GM23338 (cell line): Measurements from ENCODE around the gene SCAPER. TPM values are rescaled to one million over a fixed set of nuclear protein-coding genes. Genes with fewer than 3 reads are reported as not detected.

Experiments used
- ATAC-seq: fragments of 200-7000 bp; cut with Tn5 transposase; 3 replicates; pipeline ENCODE4 v1.9.1; 2020
- DNase-seq: peaks from one replicate; pipeline ENCODE4 v3.0.0-alpha.2; 2015; ENCODE audit warnings: low spot score
- H2AFZ ChIP-seq: fragments of 200-600 bp; sonication (generic); 2 replicates; pipeline ENCODE4 v1.8.0; 2016; ENCODE audit warnings: antibody characterized with exemption, mild to moderate bottlenecking, moderate library complexity
- H3F3A ChIP-seq: fragments of 200-600 bp; sonication (generic); replicated peaks from 2 replicates; pipeline ENCODE4 v1.8.0; 2017; ENCODE audit warnings: antibody characterized with exemption, mixed run types, low read depth
- H3K27ac ChIP-seq: fragments of 200-600 bp; sonication (generic); 2 replicates; pipeline ENCODE4 v1.6.1; 2016; ENCODE audit warnings: low read depth
- H3K27me3 ChIP-seq: fragments of 200-600 bp; sonication (generic); 2 replicates; pipeline ENCODE4 v1.8.0; 2016; ENCODE audit warnings: mild to moderate bottlenecking, mixed run types, moderate library complexity; ENCODE audit not compliant: insufficient read depth
- H3K36me3 ChIP-seq: fragments of 200-600 bp; sonication (generic); 2 replicates; pipeline ENCODE4 v1.8.0; 2016; ENCODE audit warnings: mild to moderate bottlenecking; ENCODE audit not compliant: insufficient read depth
- H3K4me1 ChIP-seq: fragments of 200-600 bp; sonication (generic); 2 replicates; pipeline ENCODE4 v1.8.0; 2016; ENCODE audit warnings: mild to moderate bottlenecking, moderate library complexity; ENCODE audit not compliant: insufficient read depth
- H3K4me2 ChIP-seq: fragments of 200-600 bp; sonication (generic); 2 replicates; pipeline ENCODE4 v1.7.1; 2017; ENCODE audit warnings: mixed run types
- H3K4me3 ChIP-seq: fragments of 200-600 bp; sonication (generic); 2 replicates; pipeline ENCODE4 v1.6.1; 2016; ENCODE audit warnings: mixed run types
- H3K79me2 ChIP-seq: fragments of 200-600 bp; sonication (generic); replicated peaks from 2 replicates; pipeline ENCODE4 v1.8.0; 2017; ENCODE audit warnings: mild to moderate bottlenecking; ENCODE audit not compliant: insufficient read depth
- H3K9me2 ChIP-seq: fragments of 200-600 bp; sonication (generic); 2 replicates; pipeline ENCODE4 v1.8.0; 2017; ENCODE audit not compliant: insufficient read depth
- H4K20me1 ChIP-seq: fragments of 200-600 bp; sonication (generic); replicated peaks from 2 replicates; pipeline ENCODE4 v1.8.0; 2017; ENCODE audit warnings: mild to moderate bottlenecking; ENCODE audit not compliant: insufficient read depth
- H3K27ac Mint-ChIP-seq: 2 replicates; pipeline ENCODE4 v1.8.0; 2020; ENCODE audit warnings: inconsistent platforms, mild to moderate bottlenecking, moderate library complexity, mixed read lengths
- H3K27me3 Mint-ChIP-seq: 3 replicates; pipeline ENCODE4 v1.8.0; 2022; ENCODE audit warnings: low read depth, mild to moderate bottlenecking, moderate library complexity, mixed read lengths, inconsistent platforms; ENCODE audit not compliant: insufficient read depth, poor library complexity
- H3K36me3 Mint-ChIP-seq: 3 replicates; pipeline ENCODE4 v1.8.0; 2021; ENCODE audit warnings: low read depth, mild to moderate bottlenecking, inconsistent platforms, moderate library complexity, mixed read lengths
- H3K4me1 Mint-ChIP-seq: 3 replicates; pipeline ENCODE4 v1.8.0; 2020; ENCODE audit warnings: mild to moderate bottlenecking, inconsistent platforms, mixed read lengths
- H3K4me3 Mint-ChIP-seq: 3 replicates; pipeline ENCODE4 v1.8.0; 2021; ENCODE audit warnings: moderate library complexity, mild to moderate bottlenecking, inconsistent platforms, mixed read lengths
- H3K9me3 Mint-ChIP-seq: 3 replicates; pipeline ENCODE4 v1.8.0; 2020; ENCODE audit warnings: moderate library complexity, mild to moderate bottlenecking, inconsistent platforms, mixed read lengths
- CREB1 ChIP-seq: fragments of 250-450 bp; sonication (Bioruptor Pico); IDR thresholded peaks from 2 replicates; pipeline ENCODE4 v1.5.0; 2020; ENCODE audit warnings: low read depth, mild to moderate bottlenecking, moderate library complexity
- EZH2 ChIP-seq: fragments of 200-600 bp; sonication (generic); IDR thresholded peaks from one replicate; pipeline ENCODE4 v1.8.0; 2017; ENCODE audit warnings: antibody characterized with exemption, mild to moderate bottlenecking, low read depth; ENCODE audit not compliant: unreplicated experiment
- NANOG ChIP-seq: IDR thresholded peaks from 2 replicates; pipeline ENCODE4 v1.6.1; 2016; ENCODE audit warnings: antibody characterized with exemption, borderline replicate concordance
- ZNF462 ChIP-seq: fragments of 250-450 bp; sonication (Bioruptor Pico); IDR thresholded peaks from 2 replicates; pipeline ENCODE4 v1.5.0; 2020; ENCODE audit warnings: mild to moderate bottlenecking, moderate library complexity
- polyA plus RNA-seq: library from polyadenylated mRNA; unstranded; fragments of >200 nt; fragmentation: Nextera tagmentation; extraction: Ambion mirVana; gene quantifications from 2 replicates; pipeline ENCODE4 v1.2.1, GENCODE V29; 2016
- total RNA-seq: library from RNA; depleted of rRNA; stranded (reverse); fragments of >200 nt; shearing (Covaris generic); gene quantifications from 2 replicates; pipeline ENCODE4 v1.2.3, GENCODE V29; 2014

SCAPER gene
- total and polyA plus RNA-seq, 2 experiments from 2014 or later, result 9.1 to 17.6 TPM

GRCh38 chr15:76793162-76793561, 112.0 kb downstream of the SCAPER start:
- Histone ChIP-seq H3K4me1 (peaks cover 14% of the 10 kb centered on the region), H3K36me3 (no peaks in the 10 kb centered on the region; the same call in 1 of the 2 replicates), H3K9me2 (peaks cover 6% of the 10 kb centered on the region; the same call in 1 of the 2 replicates), H3K4me3 (no peak overlapping the region), H4K20me1 (no peaks in the 10 kb centered on the region), H3K27ac (0 out of 2 replicates have a peak overlapping the region, but pooled peaks have one; percentile 15), H2AFZ (no peak overlapping the region), H3F3A (no peaks in the 10 kb centered on the region), H3K79me2 (no peaks in the 10 kb centered on the region), H3K27me3 (no peaks in the 10 kb centered on the region), H3K4me2 (peak overlapping the region; percentile 24)
- TF ChIP-seq ZNF462 (CRISPR knock-in tag) (peak; percentile 32; the same call in 1 of the 2 replicates), EZH2 (no peak), NANOG (peak; percentile 55; the same call in 1 of the 2 replicates)
- Mint-ChIP-seq H3K9me3 (no peaks in the 10 kb centered on the region; the same call in 2 of the 3 replicates), H3K36me3 (peaks cover 17% of the 10 kb centered on the region; the same call in 2 of the 3 replicates), H3K4me3 (0 out of 3 replicates have a peak overlapping the region, but pooled peaks have one; percentile 1), H3K27ac (peak overlapping the region; percentile 84), H3K27me3 (peaks cover 3% of the 10 kb centered on the region), H3K4me1 (peaks cover 21% of the 10 kb centered on the region)
- ATAC-seq (peak; percentile 82), DNase-seq (peak; percentile 57)

GRCh38 chr15:76791511-76791910, 113.6 kb downstream of the SCAPER start:
- no peaks in the 10 kb centered on the region for H3K27me3 ChIP-seq
- H3K27me3 Mint-ChIP-seq, result peaks cover 2% of the 10 kb centered on the region
- ATAC-seq (no peak), DNase-seq (no peak)
- H3K9me2 ChIP-seq, result peaks cover 6% of the 10 kb centered on the region; the same call in 1 of the 2 replicates
- H3K4me2 ChIP-seq, result no peak overlapping the region
- H2AFZ ChIP-seq, result no peak overlapping the region
- H3K36me3 Mint-ChIP-seq, result peaks cover 17% of the 10 kb centered on the region; the same call in 2 of the 3 replicates
- no peaks in the 10 kb centered on the region for H4K20me1 ChIP-seq
- no peaks in the 10 kb centered on the region; the same call in 1 of the 2 replicates for H3K36me3 ChIP-seq
- no peak overlapping the region for H3K4me3 Mint-ChIP-seq
- TF ChIP-seq CREB1, result no peak
- H3K79me2 ChIP-seq, result no peaks in the 10 kb centered on the region
- no peaks in the 10 kb centered on the region; the same call in 2 of the 3 replicates for H3K9me3 Mint-ChIP-seq
- H3F3A ChIP-seq, result no peaks in the 10 kb centered on the region
- peaks cover 14% of the 10 kb centered on the region for H3K4me1 ChIP-seq
- peaks cover 21% of the 10 kb centered on the region for H3K4me1 Mint-ChIP-seq
- H3K27ac ChIP-seq, result no peak overlapping the region
- H3K4me3 ChIP-seq, result no peak overlapping the region
- peak overlapping the region; percentile 72; the same call in 1 of the 2 replicates for H3K27ac Mint-ChIP-seq
